HFF-Myc (cell line): ENCODE data around the gene PTPRK.

Source experiments
- DNase-seq: peaks from one replicate; pipeline ENCODE4 v3.0.0-alpha.2; 2011; ENCODE audit warnings: low read depth; ENCODE audit errors: extremely low read depth
- H3K4me3 ChIP-seq: replicated peaks from 2 replicates; pipeline ENCODE4 v1.5.1; 2011; ENCODE audit warnings: low read depth, mild to moderate bottlenecking, control low read depth, low read length
- TF ChIP-seq, protein P1 (sequence below): IDR thresholded peaks from 2 replicates; pipeline ENCODE4 v1.5.1; 2012; ENCODE audit warnings: mild to moderate bottlenecking, low read depth, low read length, control low read depth; ENCODE audit errors: missing control alignments

Gene PTPRK

DNA sequence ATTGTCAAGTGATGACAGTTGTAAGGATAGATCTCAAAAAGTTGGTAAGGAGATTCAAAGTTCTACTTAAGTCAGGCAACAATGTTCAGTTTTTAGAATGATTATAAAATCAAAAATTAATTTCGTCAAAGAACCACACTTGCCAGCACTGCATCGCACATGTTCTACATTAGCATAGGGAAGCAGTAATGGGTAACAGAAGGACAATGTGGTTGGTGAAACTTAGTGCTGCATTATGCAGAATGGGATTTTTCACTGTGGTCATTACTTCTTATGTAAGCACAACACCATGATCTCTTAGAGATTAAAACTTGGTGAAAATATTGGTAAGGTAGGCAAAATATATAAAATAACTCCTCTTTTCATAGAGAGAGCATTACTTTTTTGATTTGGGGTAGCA lies 445.8 kb downstream of the PTPRK start:
- no peak overlapping the region for H3K4me3 ChIP-seq
- no peak for DNase-seq
- TF ChIP-seq, protein P1, sequence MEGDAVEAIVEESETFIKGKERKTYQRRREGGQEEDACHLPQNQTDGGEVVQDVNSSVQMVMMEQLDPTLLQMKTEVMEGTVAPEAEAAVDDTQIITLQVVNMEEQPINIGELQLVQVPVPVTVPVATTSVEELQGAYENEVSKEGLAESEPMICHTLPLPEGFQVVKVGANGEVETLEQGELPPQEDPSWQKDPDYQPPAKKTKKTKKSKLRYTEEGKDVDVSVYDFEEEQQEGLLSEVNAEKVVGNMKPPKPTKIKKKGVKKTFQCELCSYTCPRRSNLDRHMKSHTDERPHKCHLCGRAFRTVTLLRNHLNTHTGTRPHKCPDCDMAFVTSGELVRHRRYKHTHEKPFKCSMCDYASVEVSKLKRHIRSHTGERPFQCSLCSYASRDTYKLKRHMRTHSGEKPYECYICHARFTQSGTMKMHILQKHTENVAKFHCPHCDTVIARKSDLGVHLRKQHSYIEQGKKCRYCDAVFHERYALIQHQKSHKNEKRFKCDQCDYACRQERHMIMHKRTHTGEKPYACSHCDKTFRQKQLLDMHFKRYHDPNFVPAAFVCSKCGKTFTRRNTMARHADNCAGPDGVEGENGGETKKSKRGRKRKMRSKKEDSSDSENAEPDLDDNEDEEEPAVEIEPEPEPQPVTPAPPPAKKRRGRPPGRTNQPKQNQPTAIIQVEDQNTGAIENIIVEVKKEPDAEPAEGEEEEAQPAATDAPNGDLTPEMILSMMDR = no peak

DNA sequence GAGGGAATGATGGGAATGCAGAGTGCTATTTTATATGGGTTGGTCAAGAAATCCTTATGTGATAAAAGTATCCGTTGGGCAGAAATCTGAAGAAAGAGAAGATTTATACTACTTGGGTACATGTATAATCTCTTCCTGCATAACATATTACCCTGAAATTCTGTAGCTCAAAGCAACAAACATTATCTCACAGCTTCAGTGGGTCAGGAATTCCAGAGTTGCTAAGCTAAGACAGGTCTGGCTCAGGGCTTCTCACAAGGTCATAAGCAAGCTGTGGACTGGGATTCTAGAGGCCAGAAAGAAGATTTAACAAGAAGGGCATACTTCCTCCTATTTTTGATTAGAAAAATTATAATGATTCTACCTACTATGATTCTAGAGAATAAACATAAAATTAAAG lies 447.0 kb downstream of the PTPRK start:
- DNase-seq = no peak
- no peak overlapping the region for H3K4me3 ChIP-seq
- TF ChIP-seq, protein P1 = no peak

DNA sequence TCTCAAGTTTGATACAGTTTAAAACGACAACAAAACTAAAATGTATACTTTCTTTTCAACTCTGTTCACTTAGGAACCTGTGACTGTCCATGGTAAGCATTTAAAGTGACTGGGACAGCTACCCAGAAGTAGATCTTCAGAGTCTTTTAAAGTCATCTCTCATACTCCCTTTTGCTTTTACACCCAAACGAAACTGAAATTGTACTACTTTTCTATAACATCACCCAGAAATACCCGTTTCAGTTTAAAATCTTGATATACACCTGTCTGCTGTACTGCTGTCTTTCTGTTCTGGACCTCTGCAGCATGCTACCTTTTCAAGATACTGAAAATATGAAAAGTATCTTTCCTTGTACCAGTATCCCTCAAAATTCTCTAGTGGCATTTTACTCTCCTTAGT lies 449.2 kb downstream of the PTPRK start:
- DNase-seq = no peak
- H3K4me3 ChIP-seq = no peak overlapping the region
- TF ChIP-seq, protein P1 = no peak

- DNase-seq = no peak
- no peak overlapping the region for H3K4me3 ChIP-seq
- TF ChIP-seq, protein P1 = no peak
These were observed 450.0 kb downstream of the PTPRK start for GRCh38 chr6:128070406-128070805.

DNA sequence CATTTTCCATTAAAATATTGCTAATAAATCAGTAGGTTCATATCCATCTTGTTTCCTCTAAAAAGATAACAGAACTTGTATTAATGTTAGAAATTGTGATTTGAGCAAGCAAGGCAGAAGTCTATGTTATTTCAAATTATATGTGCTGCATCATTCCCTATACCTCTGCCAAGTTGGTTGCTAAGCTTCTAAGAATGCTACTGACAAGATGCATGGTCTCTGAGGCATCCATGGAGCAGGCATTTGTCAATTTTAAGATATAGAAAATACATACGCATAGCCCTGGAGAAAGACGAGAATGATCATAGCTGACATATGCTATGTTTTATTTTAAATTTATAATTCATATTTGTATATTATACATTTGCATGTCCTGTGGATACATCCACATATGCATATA lies 451.2 kb downstream of the PTPRK start:
- TF ChIP-seq, protein P1 = no peak
- no peak overlapping the region for H3K4me3 ChIP-seq
- no peak for DNase-seq

- no peak for DNase-seq
- TF ChIP-seq, protein P1 = no peak
- H3K4me3 ChIP-seq = no peak overlapping the region
These were observed 452.3 kb downstream of the PTPRK start for GRCh38 chr6:128068119-128068479.

- H3K4me3 ChIP-seq = no peak overlapping the region
- DNase-seq = no peak
- TF ChIP-seq, protein P1 = no peak
These were observed 452.8 kb downstream of the PTPRK start for GRCh38 chr6:128067446-128068118.
